Measurements from ENCODE around the gene A4GALT. TPM values are rescaled to one million over a fixed set of nuclear protein-coding genes. Genes with fewer than 3 reads are reported as not detected.

Gene A4GALT
- total and polyA plus RNA-seq, 11 donors, result 30.7 to 230 (median 67.2) TPM

DNA sequence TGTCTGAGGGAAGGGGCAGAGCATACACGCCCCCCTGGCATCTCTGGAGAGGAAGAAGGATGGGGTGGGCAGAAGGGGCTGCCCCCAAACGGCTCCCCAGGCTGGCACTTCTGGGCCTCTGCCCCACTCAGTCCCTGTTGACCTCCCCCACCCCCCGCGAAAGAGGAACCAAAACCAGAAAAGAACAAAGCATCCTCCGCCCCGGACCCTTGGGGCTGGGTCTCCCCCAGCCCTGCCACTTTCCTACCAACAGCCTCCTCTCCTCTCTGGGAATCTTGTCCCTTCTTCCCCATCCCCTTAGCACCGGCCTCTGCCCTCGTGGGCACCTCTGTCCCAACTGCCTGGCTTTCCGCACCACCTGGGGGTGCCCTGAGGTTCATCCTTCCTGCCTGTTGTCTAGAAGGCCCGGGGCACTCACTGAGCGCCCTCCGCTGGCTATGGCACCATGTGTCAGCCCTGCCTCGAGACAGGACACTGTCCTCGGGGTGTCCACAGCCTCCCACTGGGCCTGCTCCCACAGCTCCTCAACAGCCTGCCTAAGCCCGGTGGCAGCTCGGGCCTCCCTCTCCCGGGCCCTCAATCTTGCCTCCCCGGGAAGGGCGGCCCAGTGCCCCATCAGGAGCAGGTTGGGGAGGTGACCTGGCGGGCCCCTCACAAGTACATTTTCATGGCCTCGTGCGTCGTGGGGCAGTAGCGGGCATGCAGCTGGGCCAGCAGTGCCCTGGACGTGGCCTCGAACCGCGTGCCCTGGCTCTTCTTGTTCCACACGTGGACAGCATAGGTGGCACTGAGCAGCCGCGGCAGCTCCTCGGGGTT lies 28.2 kb downstream of the A4GALT start:
- Histone ChIP-seq H3K36me3 (peaks cover 0 to 59% (median 37%) of the 10 kb centered on the region in 9 donors), H3K27me3 (no peaks in the 10 kb centered on the region), H3K4me1 (peaks cover 8 to 86% (median 57%) of the 10 kb centered on the region in 12 donors), H3K4me3 (no peak overlapping the region), H3K9me3 (no peaks in the 10 kb centered on the region), H3K27ac (peak overlapping the region in 11 of 12 donors; percentile 15 to 95 (median 50))
- TF ChIP-seq, protein P1, sequence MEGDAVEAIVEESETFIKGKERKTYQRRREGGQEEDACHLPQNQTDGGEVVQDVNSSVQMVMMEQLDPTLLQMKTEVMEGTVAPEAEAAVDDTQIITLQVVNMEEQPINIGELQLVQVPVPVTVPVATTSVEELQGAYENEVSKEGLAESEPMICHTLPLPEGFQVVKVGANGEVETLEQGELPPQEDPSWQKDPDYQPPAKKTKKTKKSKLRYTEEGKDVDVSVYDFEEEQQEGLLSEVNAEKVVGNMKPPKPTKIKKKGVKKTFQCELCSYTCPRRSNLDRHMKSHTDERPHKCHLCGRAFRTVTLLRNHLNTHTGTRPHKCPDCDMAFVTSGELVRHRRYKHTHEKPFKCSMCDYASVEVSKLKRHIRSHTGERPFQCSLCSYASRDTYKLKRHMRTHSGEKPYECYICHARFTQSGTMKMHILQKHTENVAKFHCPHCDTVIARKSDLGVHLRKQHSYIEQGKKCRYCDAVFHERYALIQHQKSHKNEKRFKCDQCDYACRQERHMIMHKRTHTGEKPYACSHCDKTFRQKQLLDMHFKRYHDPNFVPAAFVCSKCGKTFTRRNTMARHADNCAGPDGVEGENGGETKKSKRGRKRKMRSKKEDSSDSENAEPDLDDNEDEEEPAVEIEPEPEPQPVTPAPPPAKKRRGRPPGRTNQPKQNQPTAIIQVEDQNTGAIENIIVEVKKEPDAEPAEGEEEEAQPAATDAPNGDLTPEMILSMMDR (IDR thresholded peaks at IDR 0.05), result no peak
- TF ChIP-seq POLR2A (IDR thresholded peaks at IDR 0.05), result no peak
- DNase-seq (peak in 1 of 5 donors; percentile 49), ATAC-seq (no peak)
- intact Hi-C loops (cut with DNase I), result no loop called here
- 83 to 89% (median 85%) methylated on average over 23 to 32 of the region's 32 CpGs for WGBS, 4 donors

- intact Hi-C loops (cut with DNase I), result no loop called here
- Histone ChIP-seq H3K4me1 (peaks cover 16 to 86% (median 57%) of the 10 kb centered on the region in 12 donors), H3K27me3 (no peaks in the 10 kb centered on the region), H3K4me3 (no peak overlapping the region), H3K9me3 (no peaks in the 10 kb centered on the region), H3K27ac (peak overlapping the region in 10 of 12 donors; percentile 27 to 95 (median 56)), H3K36me3 (peaks cover 0 to 59% (median 37%) of the 10 kb centered on the region in 9 donors)
- TF ChIP-seq POLR2A (IDR thresholded peaks at IDR 0.05), result no peak
- TF ChIP-seq, protein P1 (IDR thresholded peaks at IDR 0.05), result no peak
- DNase-seq (peak in 1 of 5 donors; percentile 36), ATAC-seq (no peak)
- 60 to 83% (median 75%) methylated on average over 10 of the region's 10 CpGs for WGBS, 4 donors
Observed at GRCh38 chr22:42691440-42691839, 29.2 kb downstream of the A4GALT start.

DNA sequence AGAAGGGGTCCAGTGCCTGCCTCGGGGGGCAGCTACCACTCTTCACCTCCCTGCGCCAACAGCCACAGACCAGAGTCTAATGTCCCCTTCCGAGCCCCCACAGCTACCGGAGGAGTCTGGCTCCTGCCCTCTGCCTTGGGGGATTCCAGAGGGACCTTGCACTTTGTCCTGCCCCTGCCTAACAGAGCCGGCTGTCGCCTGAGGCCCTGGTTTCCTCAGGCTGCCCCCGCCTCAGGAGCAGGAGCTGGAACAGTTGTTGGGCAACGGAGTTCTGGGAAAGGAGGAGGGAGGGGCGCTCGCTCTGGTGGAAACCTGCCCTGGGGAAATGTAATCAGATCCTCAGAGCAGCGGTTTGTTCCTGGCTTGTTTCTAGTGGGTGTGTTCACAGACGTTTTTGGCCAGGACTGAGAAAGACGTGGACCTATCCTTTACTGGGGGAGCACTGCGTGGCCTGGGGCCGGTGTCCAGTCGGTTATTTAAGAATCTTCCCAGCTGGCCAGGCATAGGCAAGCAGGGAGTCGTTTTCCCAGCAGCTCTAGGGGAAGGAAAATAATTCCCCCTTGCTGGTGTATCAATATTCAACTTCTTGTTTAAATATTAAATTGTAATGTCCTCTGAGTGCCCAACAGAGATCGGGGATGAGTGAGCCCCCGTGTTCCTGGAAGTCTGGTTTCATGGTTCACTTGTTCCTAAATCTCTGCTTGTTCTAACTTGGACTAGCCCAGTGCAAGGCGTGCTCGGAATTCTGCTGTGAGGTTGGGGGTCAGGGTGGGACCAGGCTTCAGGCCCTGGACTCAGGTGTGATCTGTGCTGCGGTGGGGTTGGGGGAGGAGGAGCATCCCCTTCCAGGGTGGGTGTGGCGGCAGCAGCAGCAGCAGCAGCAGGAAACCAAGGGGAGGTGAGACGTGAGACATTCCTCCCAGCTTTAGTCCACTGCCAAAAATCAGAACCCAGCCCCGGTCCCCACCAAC lies 32.1 kb downstream of the A4GALT start:
- H3K27ac ChIP-seq, result peak overlapping the region; percentile 84 to 98 (median 94)
- WGBS, 4 donors, result 15 to 23% (median 19%) methylated on average over 16 to 25 of the region's 25 CpGs
- DNase-seq, result peak; percentile 87 to 95 (median 92)
- ATAC-seq, result peak; percentile 75 to 81 (median 78)
- H3K36me3 ChIP-seq, result peaks cover 0 to 40% (median 23%) of the 10 kb centered on the region in 9 donors
- TF ChIP-seq POLR2A (IDR thresholded peaks at IDR 0.05), result peak in 1 of 2 donors; percentile 83
- TF ChIP-seq, protein P1 (IDR thresholded peaks at IDR 0.05), result no peak
- peaks cover 36 to 87% (median 69%) of the 10 kb centered on the region in 12 donors for H3K4me1 ChIP-seq
- no peaks in the 10 kb centered on the region for H3K27me3 ChIP-seq
- H3K9me3 ChIP-seq, result no peaks in the 10 kb centered on the region
- intact Hi-C loops (cut with DNase I), result loop anchor here in 2 of 10 donors (5.0 kb wide), 1 partner anchor 34 kb away; the partner anchor contains the start of gene A4GALT (in 2 of the 2)
- H3K4me3 ChIP-seq, result peak overlapping the region in 2 of 12 donors; percentile 2 to 4

Measured in heart left ventricle (tissue), 16 donors.